K562 (cell line): ENCODE measurements around the gene UTS2R. TPM values are rescaled to one million over a fixed set of nuclear protein-coding genes. Genes with fewer than 3 reads are reported as not detected.

Source experiments
- CCAR2 ChIP-seq: fragments of 200-400 bp; formaldehyde crosslinking; IDR thresholded peaks from 2 replicates; pipeline ENCODE4 v1.6.1; 2017; ENCODE audit warnings: mild to moderate bottlenecking, low read depth, low read length
- ESRRA ChIP-seq: fragments of 450-650 bp; IDR thresholded peaks from 2 replicates; pipeline ENCODE4 v1.6.1; 2014; ENCODE audit warnings: low read depth, mild to moderate bottlenecking, moderate library complexity, borderline replicate concordance
- ESRRB ChIP-seq: fragments of 250-450 bp; sonication (Bioruptor Pico); IDR thresholded peaks from 2 replicates; pipeline ENCODE4 v1.5.0; 2020; ENCODE audit warnings: mild to moderate bottlenecking, moderate library complexity, borderline replicate concordance
- FOXK2 ChIP-seq, 2 experiments: fragments of 450-650 bp; IDR thresholded peaks in 1 of 2; conservative IDR thresholded peaks in 1 of 2; 2 replicates each; pipeline ENCODE4 v1.6.1; 2016; ENCODE audit warnings: low read depth in 2 of 2, mild to moderate bottlenecking in 1 of 2
- GTF2A2 ChIP-seq: IDR thresholded peaks from 2 replicates; pipeline ENCODE4 v1.6.1; 2016; ENCODE audit warnings: mild to moderate bottlenecking, missing genetic modification characterization, missing compliant biosample characterization
- GTF2B ChIP-seq: IDR thresholded peaks from 2 replicates; pipeline ENCODE4 v1.6.1; 2011; ENCODE audit not compliant: insufficient read length; ENCODE audit errors: extremely low read depth
- KLF1 ChIP-seq: fragments of 450-650 bp; IDR thresholded peaks from 2 replicates; pipeline ENCODE4 v1.6.1; 2016; ENCODE audit warnings: missing genetic modification characterization, missing compliant biosample characterization
- NELFE ChIP-seq: IDR thresholded peaks from 2 replicates; pipeline ENCODE4 v1.6.1; 2011; ENCODE audit warnings: mild to moderate bottlenecking; ENCODE audit not compliant: insufficient read depth, insufficient read length
- OTX1 ChIP-seq: fragments of 450-650 bp; formaldehyde crosslinking; IDR thresholded peaks from 2 replicates; pipeline ENCODE4 v1.4.0; 2022; ENCODE audit warnings: mild to moderate bottlenecking
- RBFOX2 ChIP-seq: fragments of 200-400 bp; formaldehyde crosslinking; IDR thresholded peaks from 2 replicates; pipeline ENCODE4 v1.6.1; 2017; ENCODE audit warnings: low read depth, mild to moderate bottlenecking, low read length, moderate library complexity
- THRA ChIP-seq: fragments of 450-650 bp; IDR thresholded peaks from 2 replicates; pipeline ENCODE4 v1.6.1; 2017; ENCODE audit warnings: mild to moderate bottlenecking, moderate library complexity
- UBTF ChIP-seq, 2 experiments: IDR thresholded peaks; 2 replicates each; pipeline ENCODE4 v1.6.1; 2012; ENCODE audit warnings: improper control_type of control experiment in 2 of 2, low read depth in 2 of 2, low read length in 2 of 2, borderline replicate concordance in 1 of 2
- XRCC5 ChIP-seq: fragments of 200-400 bp; formaldehyde crosslinking; IDR thresholded peaks from 2 replicates; pipeline ENCODE4 v1.6.1; 2017; ENCODE audit warnings: low read depth, mild to moderate bottlenecking, low read length
- ZFPM2 ChIP-seq: fragments of 250-450 bp; sonication (Bioruptor Pico); IDR thresholded peaks from 2 replicates; pipeline ENCODE4 v1.5.1; 2022; ENCODE audit warnings: mild to moderate bottlenecking
- ZNF3 ChIP-seq: fragments of 250-450 bp; sonication (Bioruptor Pico); IDR thresholded peaks from 2 replicates; pipeline ENCODE4 v1.5.0; 2021; ENCODE audit warnings: mild to moderate bottlenecking, moderate library complexity
- ZNF436 ChIP-seq: fragments of 250-450, 450-650 bp; sonication (Bioruptor Pico); formaldehyde crosslinking; IDR thresholded peaks from 2 replicates; pipeline ENCODE4 v1.7.0; 2020; ENCODE audit warnings: mild to moderate bottlenecking
- polyA plus RNA-seq, 8 experiments: library from polyadenylated mRNA; depleted of rRNA in 4 of 8; stranded (reverse) in 5 of 8; unstranded in 3 of 8; fragments of >200 nt; fragmentation: Nextera tagmentation in 2 of 8; fragmentation: Illumina TruSeq in 1 of 8; extraction: Ambion mirVana in 2 of 8; extraction: Trizol in 1 of 8; gene quantifications; 2 replicates each; pipeline versions ENCODE4 v1.2.1 to v1.2.3, GENCODE V29; 2011 to 2014; ENCODE audit warnings: inconsistent platforms in 1 of 8, missing spikeins in 1 of 8
- total RNA-seq, 7 experiments: library from RNA; depleted of rRNA in 6 of 7; stranded (reverse); fragments of >200 nt in 6 of 7; fragmentation: Illumina TruSeq in 2 of 7; extraction: Trizol in 2 of 7; gene quantifications; 2 replicates each; pipeline versions ENCODE4 v1.2.1 to v1.2.3, GENCODE V29; 2011 to 2021; ENCODE audit warnings: low replicate concordance in 1 of 7
- TF ChIP-seq, protein P1 (sequence below): sonication (generic); formaldehyde crosslinking; IDR thresholded peaks from 2 replicates; pipeline ENCODE4 v1.8.1; 2023; ENCODE audit warnings: mild to moderate bottlenecking, missing genetic modification reagents
- TF ChIP-seq, protein P2 (sequence below), 2 experiments: fragments of 450-650 bp; IDR thresholded peaks; 2 replicates each; pipeline ENCODE4 v1.6.1; 2016

The UTS2R gene
- total and polyA plus RNA-seq, 9 of the 15 experiments (the other 6 are each of a cell fraction or from before 2014, with no cell fraction given) = 0.22 TPM; not detected in 8

DNA sequence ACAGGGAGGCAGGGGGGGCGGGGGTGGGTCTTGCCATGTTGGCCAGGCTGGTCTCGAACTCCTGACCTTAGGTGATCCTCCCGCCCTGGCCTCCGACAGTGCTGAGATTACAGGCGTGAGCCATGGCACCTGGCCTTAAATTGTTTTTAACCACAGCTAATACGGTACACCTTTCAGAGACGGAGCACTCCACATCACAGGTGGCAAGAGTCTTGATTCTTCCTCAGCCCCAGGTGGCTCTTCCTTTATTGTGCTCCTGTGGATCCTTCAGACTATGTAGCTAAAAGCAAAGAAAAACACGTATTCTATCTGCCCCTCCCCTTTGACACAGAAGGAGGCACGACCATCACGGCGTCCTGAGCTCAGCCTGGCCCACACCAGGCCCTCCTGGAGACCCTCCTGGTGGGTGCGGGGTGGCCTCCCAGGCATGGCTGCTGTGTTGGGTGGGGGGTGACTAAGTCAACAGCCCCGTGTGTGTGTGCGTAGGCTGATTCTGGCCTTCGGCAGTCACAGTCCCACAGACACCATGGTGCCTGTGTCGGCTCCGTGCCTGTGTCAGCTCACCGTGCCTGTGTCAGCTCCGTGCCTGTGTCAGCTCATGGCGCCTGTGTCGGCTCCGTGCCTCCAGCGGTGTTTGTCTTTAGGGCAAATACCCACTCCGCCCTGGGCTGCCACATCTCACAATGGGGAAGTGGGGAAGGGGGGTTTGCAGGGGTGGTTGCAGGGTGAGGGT, 27.2 kb upstream of the UTS2R start (continued):
- TF ChIP-seq OTX1 (CRISPR knock-in tag) = 0 out of 2 replicates have a peak, but pooled peaks have one; percentile 36
- TF ChIP-seq ESRRA = no peak
- no peak for TF ChIP-seq ZFPM2 (CRISPR knock-in tag)
- TF ChIP-seq FOXK2 (conservative IDR thresholded peaks at IDR 0.05 in 1 of 2, IDR thresholded peaks at IDR 0.05 in 1 of 2; ENCODE audit: low read depth in 2 of 2) = no peak
- TF ChIP-seq ESRRB (CRISPR knock-in tag) = no peak
- TF ChIP-seq ZNF3 = no peak
- TF ChIP-seq GTF2A2 (tag) = 0 out of 2 replicates have a peak, but pooled peaks have one; percentile 54
- TF ChIP-seq, protein P1, sequence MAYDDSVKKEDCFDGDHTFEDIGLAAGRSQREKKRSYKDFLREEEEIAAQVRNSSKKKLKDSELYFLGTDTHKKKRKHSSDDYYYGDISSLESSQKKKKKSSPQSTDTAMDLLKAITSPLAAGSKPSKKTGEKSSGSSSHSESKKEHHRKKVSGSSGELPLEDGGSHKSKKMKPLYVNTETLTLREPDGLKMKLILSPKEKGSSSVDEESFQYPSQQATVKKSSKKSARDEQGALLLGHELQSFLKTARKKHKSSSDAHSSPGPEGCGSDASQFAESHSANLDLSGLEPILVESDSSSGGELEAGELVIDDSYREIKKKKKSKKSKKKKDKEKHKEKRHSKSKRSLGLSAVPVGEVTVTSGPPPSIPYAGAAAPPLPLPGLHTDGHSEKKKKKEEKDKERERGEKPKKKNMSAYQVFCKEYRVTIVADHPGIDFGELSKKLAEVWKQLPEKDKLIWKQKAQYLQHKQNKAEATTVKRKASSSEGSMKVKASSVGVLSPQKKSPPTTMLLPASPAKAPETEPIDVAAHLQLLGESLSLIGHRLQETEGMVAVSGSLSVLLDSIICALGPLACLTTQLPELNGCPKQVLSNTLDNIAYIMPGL (CRISPR knock-in tag) = no peak
- no peak for TF ChIP-seq XRCC5
- peak; percentile 39; the same call in 1 of the 2 replicates for TF ChIP-seq RBFOX2
- no peak for TF ChIP-seq THRA
- TF ChIP-seq NELFE = no peak
- no peak for TF ChIP-seq GTF2B
- no peak for TF ChIP-seq UBTF (IDR thresholded peaks at IDR 0.05; ENCODE audit: borderline replicate concordance in 1 of 2, low read depth in 2 of 2, low read length in 2 of 2)
- no peak for TF ChIP-seq CCAR2
- TF ChIP-seq KLF1 = no peak
- no peak for TF ChIP-seq ZNF436
- TF ChIP-seq, protein P2, sequence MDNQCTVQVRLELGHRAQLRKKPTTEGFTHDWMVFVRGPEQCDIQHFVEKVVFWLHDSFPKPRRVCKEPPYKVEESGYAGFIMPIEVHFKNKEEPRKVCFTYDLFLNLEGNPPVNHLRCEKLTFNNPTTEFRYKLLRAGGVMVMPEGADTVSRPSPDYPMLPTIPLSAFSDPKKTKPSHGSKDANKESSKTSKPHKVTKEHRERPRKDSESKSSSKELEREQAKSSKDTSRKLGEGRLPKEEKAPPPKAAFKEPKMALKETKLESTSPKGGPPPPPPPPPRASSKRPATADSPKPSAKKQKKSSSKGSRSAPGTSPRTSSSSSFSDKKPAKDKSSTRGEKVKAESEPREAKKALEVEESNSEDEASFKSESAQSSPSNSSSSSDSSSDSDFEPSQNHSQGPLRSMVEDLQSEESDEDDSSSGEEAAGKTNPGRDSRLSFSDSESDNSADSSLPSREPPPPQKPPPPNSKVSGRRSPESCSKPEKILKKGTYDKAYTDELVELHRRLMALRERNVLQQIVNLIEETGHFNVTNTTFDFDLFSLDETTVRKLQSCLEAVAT (IDR thresholded peaks at IDR 0.05) = no peak
